ENCODE results near the gene BATF3. TPM values are rescaled to one million over a fixed set of nuclear protein-coding genes. Genes with fewer than 3 reads are reported as not detected.

The BATF3 gene
- total RNA-seq, 1 experiment from 2014 or later: 2.1 TPM

- H3K4ac ChIP-seq (ENCODE audit: low read depth, low read length): no peak overlapping the region
- H2AFZ ChIP-seq (ENCODE audit: low read length): no peak overlapping the region
- H2BK5ac ChIP-seq (ENCODE audit: insufficient read length, low read length): no peak overlapping the region
- no peaks in the 10 kb centered on the region for H3K9me3 ChIP-seq (ENCODE audit: control insufficient read depth, low read depth, low read length)
- no peak overlapping the region for H3K4me2 ChIP-seq (ENCODE audit: insufficient read depth, insufficient read length, low read length)
- H3K27ac ChIP-seq (ENCODE audit: insufficient read length, low read depth, low read length): no peak overlapping the region
- no CpG with 5 or more reads among the region's 5 CpGs for WGBS (ENCODE audit: extremely low coverage, insufficient read length, low lambda C conversion rate)
- no peak overlapping the region for H4K8ac ChIP-seq (replicated peaks; ENCODE audit: insufficient read length, low read depth, low read length)
- no peak overlapping the region for H4K5ac ChIP-seq (ENCODE audit: insufficient read length, low read depth, low read length)
- H3K27ac Mint-ChIP-seq: no peak overlapping the region
- no peaks in the 10 kb centered on the region for H3K23me2 ChIP-seq (ENCODE audit: insufficient read length, low read depth, low read length, poor library complexity, severe bottlenecking)
- no peak overlapping the region for H2BK20ac ChIP-seq (ENCODE audit: low read depth, low read length, poor library complexity, severe bottlenecking)
- H3K23ac ChIP-seq (ENCODE audit: insufficient read length, low read depth, low read length): no peak overlapping the region
- no peaks in the 10 kb centered on the region for H3K36me3 Mint-ChIP-seq (ENCODE audit: insufficient read depth in 1 of 3, low read depth in 3 of 3)
- H2BK15ac ChIP-seq (ENCODE audit: low read depth, low read length): no peak overlapping the region
- H3K56ac ChIP-seq (ENCODE audit: insufficient read length, low read depth, low read length): no peak overlapping the region
- H4K91ac ChIP-seq (ENCODE audit: insufficient read length, low read depth, low read length): no peak overlapping the region
- H3K79me2 ChIP-seq (ENCODE audit: insufficient read depth, low read length): no peaks in the 10 kb centered on the region
- H3K4me3 Mint-ChIP-seq: no peak overlapping the region
- H3K27me3 ChIP-seq (ENCODE audit: insufficient read depth, low read length): no peaks in the 10 kb centered on the region
- H3K79me1 ChIP-seq (ENCODE audit: insufficient read depth, low read depth, low read length, poor library complexity, severe bottlenecking): no peaks in the 10 kb centered on the region
- H3K9me3 Mint-ChIP-seq: peaks cover 0 to 3% of the 10 kb centered on the region in 2 experiments; a peak in 2 of 5 replicates
- no peaks in the 10 kb centered on the region for H3K4me1 ChIP-seq (ENCODE audit: insufficient read depth, low read length)
- no peak overlapping the region for H2AK5ac ChIP-seq (ENCODE audit: insufficient read length, low read length)
- no peak overlapping the region for H3T11ph ChIP-seq (ENCODE audit: low read length)
- no peak for DNase-seq
- no peak overlapping the region for H2BK12ac ChIP-seq (ENCODE audit: insufficient read length, low read depth, low read length)
- no peak overlapping the region for H3K9ac ChIP-seq (ENCODE audit: extremely low read depth, insufficient read length, low read length)
- H3K27me3 Mint-ChIP-seq (ENCODE audit: low read depth): peaks cover 4% of the 10 kb centered on the region
- no peak for TF ChIP-seq CTCF (conservative IDR thresholded peaks at IDR 0.05)
- no peak overlapping the region for H3K18ac ChIP-seq (ENCODE audit: insufficient read length, low read depth, low read length)
- H4K20me1 ChIP-seq (ENCODE audit: control insufficient read depth, insufficient read depth, insufficient read length): no peaks in the 10 kb centered on the region
- no peak overlapping the region for H3K14ac ChIP-seq (ENCODE audit: insufficient read depth, low read length)
- peaks cover 3 to 4% of the 10 kb centered on the region in 2 experiments; a peak in 2 of 4 replicates for H3K4me1 Mint-ChIP-seq
- H2BK120ac ChIP-seq (ENCODE audit: low read depth, low read length, poor library complexity, severe bottlenecking): no peak overlapping the region
Measured at GRCh38 chr1:212713465-212714136, 14.0 kb upstream of the BATF3 start.
